GM12891 (cell line): ENCODE measurements around the gene EFHC1.

Experiments used
- PAX5 ChIP-seq: IDR thresholded peaks from 2 replicates; pipeline ENCODE4 v1.6.1; 2011; ENCODE audit warnings: low read length, moderate library complexity, mild to moderate bottlenecking; ENCODE audit not compliant: insufficient read depth, severe bottlenecking
- POLR2A ChIP-seq: IDR thresholded peaks from 2 replicates; pipeline ENCODE4 v1.6.1; 2011; ENCODE audit warnings: low read depth, low read length, control low read depth
- POLR2AphosphoS5 ChIP-seq: IDR thresholded peaks from 2 replicates; pipeline ENCODE4 v1.6.1; 2011; ENCODE audit warnings: low read depth, low read length, control low read depth
- SPI1 ChIP-seq: IDR thresholded peaks from 2 replicates; pipeline ENCODE4 v1.6.1; 2011; ENCODE audit warnings: low read depth, low read length, control low read depth
- TAF1 ChIP-seq: IDR thresholded peaks from 2 replicates; pipeline ENCODE4 v1.6.1; 2011; ENCODE audit warnings: low read depth, low read length, control low read depth

GRCh38 chr6:52400313-52401041 is 19.7 kb upstream of the EFHC1 start:
- TF ChIP-seq POLR2AphosphoS5 = no peak
- TF ChIP-seq POLR2A = no peak
- TF ChIP-seq SPI1 = no peak
- TF ChIP-seq TAF1 = no peak
- TF ChIP-seq PAX5 = no peak
